GM23338 (cell line): ENCODE results near the gene MKRN2OS. TPM values are rescaled to one million over a fixed set of nuclear protein-coding genes. Genes with fewer than 3 reads are reported as not detected.

Source experiments
- ATAC-seq: fragments of 200-7000 bp; cut with Tn5 transposase; 3 replicates; pipeline ENCODE4 v1.9.1; 2020
- DNase-seq: peaks from one replicate; pipeline ENCODE4 v3.0.0-alpha.2; 2015; ENCODE audit warnings: low spot score
- H2AFZ ChIP-seq: fragments of 200-600 bp; sonication (generic); 2 replicates; pipeline ENCODE4 v1.8.0; 2016; ENCODE audit warnings: antibody characterized with exemption, mild to moderate bottlenecking, moderate library complexity
- H3F3A ChIP-seq: fragments of 200-600 bp; sonication (generic); replicated peaks from 2 replicates; pipeline ENCODE4 v1.8.0; 2017; ENCODE audit warnings: antibody characterized with exemption, mixed run types, low read depth
- H3K27ac ChIP-seq: fragments of 200-600 bp; sonication (generic); 2 replicates; pipeline ENCODE4 v1.6.1; 2016; ENCODE audit warnings: low read depth
- H3K27me3 ChIP-seq: fragments of 200-600 bp; sonication (generic); 2 replicates; pipeline ENCODE4 v1.8.0; 2016; ENCODE audit warnings: mild to moderate bottlenecking, mixed run types, moderate library complexity; ENCODE audit not compliant: insufficient read depth
- H3K36me3 ChIP-seq: fragments of 200-600 bp; sonication (generic); 2 replicates; pipeline ENCODE4 v1.8.0; 2016; ENCODE audit warnings: mild to moderate bottlenecking; ENCODE audit not compliant: insufficient read depth
- H3K4me1 ChIP-seq: fragments of 200-600 bp; sonication (generic); 2 replicates; pipeline ENCODE4 v1.8.0; 2016; ENCODE audit warnings: mild to moderate bottlenecking, moderate library complexity; ENCODE audit not compliant: insufficient read depth
- H3K4me2 ChIP-seq: fragments of 200-600 bp; sonication (generic); 2 replicates; pipeline ENCODE4 v1.7.1; 2017; ENCODE audit warnings: mixed run types
- H3K4me3 ChIP-seq: fragments of 200-600 bp; sonication (generic); 2 replicates; pipeline ENCODE4 v1.6.1; 2016; ENCODE audit warnings: mixed run types
- H3K79me2 ChIP-seq: fragments of 200-600 bp; sonication (generic); replicated peaks from 2 replicates; pipeline ENCODE4 v1.8.0; 2017; ENCODE audit warnings: mild to moderate bottlenecking; ENCODE audit not compliant: insufficient read depth
- H3K9me2 ChIP-seq: fragments of 200-600 bp; sonication (generic); 2 replicates; pipeline ENCODE4 v1.8.0; 2017; ENCODE audit not compliant: insufficient read depth
- H4K20me1 ChIP-seq: fragments of 200-600 bp; sonication (generic); replicated peaks from 2 replicates; pipeline ENCODE4 v1.8.0; 2017; ENCODE audit warnings: mild to moderate bottlenecking; ENCODE audit not compliant: insufficient read depth
- H3K27ac Mint-ChIP-seq: 2 replicates; pipeline ENCODE4 v1.8.0; 2020; ENCODE audit warnings: inconsistent platforms, mild to moderate bottlenecking, moderate library complexity, mixed read lengths
- H3K27me3 Mint-ChIP-seq: 3 replicates; pipeline ENCODE4 v1.8.0; 2022; ENCODE audit warnings: low read depth, mild to moderate bottlenecking, moderate library complexity, mixed read lengths, inconsistent platforms; ENCODE audit not compliant: insufficient read depth, poor library complexity
- H3K36me3 Mint-ChIP-seq: 3 replicates; pipeline ENCODE4 v1.8.0; 2021; ENCODE audit warnings: low read depth, mild to moderate bottlenecking, inconsistent platforms, moderate library complexity, mixed read lengths
- H3K4me1 Mint-ChIP-seq: 3 replicates; pipeline ENCODE4 v1.8.0; 2020; ENCODE audit warnings: mild to moderate bottlenecking, inconsistent platforms, mixed read lengths
- H3K4me3 Mint-ChIP-seq: 3 replicates; pipeline ENCODE4 v1.8.0; 2021; ENCODE audit warnings: moderate library complexity, mild to moderate bottlenecking, inconsistent platforms, mixed read lengths
- H3K9me3 Mint-ChIP-seq: 3 replicates; pipeline ENCODE4 v1.8.0; 2020; ENCODE audit warnings: moderate library complexity, mild to moderate bottlenecking, inconsistent platforms, mixed read lengths
- CREB1 ChIP-seq: fragments of 250-450 bp; sonication (Bioruptor Pico); IDR thresholded peaks from 2 replicates; pipeline ENCODE4 v1.5.0; 2020; ENCODE audit warnings: low read depth, mild to moderate bottlenecking, moderate library complexity
- CTCF ChIP-seq, 2 experiments: fragments of 200-600 bp in 1 of 2; sonication (generic) in 1 of 2; conservative IDR thresholded peaks; 2 replicates each; pipeline versions ENCODE4 v1.5.1 to v1.6.1; 2016 to 2017; ENCODE audit warnings: antibody characterized with exemption in 2 of 2, low read depth in 2 of 2, mild to moderate bottlenecking in 2 of 2, moderate library complexity in 1 of 2
- EZH2 ChIP-seq: fragments of 200-600 bp; sonication (generic); IDR thresholded peaks from one replicate; pipeline ENCODE4 v1.8.0; 2017; ENCODE audit warnings: antibody characterized with exemption, mild to moderate bottlenecking, low read depth; ENCODE audit not compliant: unreplicated experiment
- JUNB ChIP-seq: IDR thresholded peaks from one replicate; pipeline ENCODE4 v1.6.1; 2016; ENCODE audit warnings: antibody characterized with exemption; ENCODE audit not compliant: unreplicated experiment
- REST ChIP-seq: IDR thresholded peaks from one replicate; pipeline ENCODE4 v1.6.1; 2018; ENCODE audit warnings: antibody characterized with exemption; ENCODE audit not compliant: unreplicated experiment
- ZNF114 ChIP-seq: fragments of 250-450 bp; sonication (Bioruptor Pico); IDR thresholded peaks from 2 replicates; pipeline ENCODE4 v1.5.0; 2020; ENCODE audit warnings: mild to moderate bottlenecking, moderate library complexity
- ZNF331 ChIP-seq: fragments of 250-450 bp; sonication (Bioruptor Pico); IDR thresholded peaks from 2 replicates; pipeline ENCODE4 v1.5.0; 2020; ENCODE audit warnings: low read depth, mild to moderate bottlenecking, moderate library complexity
- polyA plus RNA-seq: library from polyadenylated mRNA; unstranded; fragments of >200 nt; fragmentation: Nextera tagmentation; extraction: Ambion mirVana; gene quantifications from 2 replicates; pipeline ENCODE4 v1.2.1, GENCODE V29; 2016
- total RNA-seq: library from RNA; depleted of rRNA; stranded (reverse); fragments of >200 nt; shearing (Covaris generic); gene quantifications from 2 replicates; pipeline ENCODE4 v1.2.3, GENCODE V29; 2014

Gene MKRN2OS
- total and polyA plus RNA-seq, 2 experiments from 2014 or later = 0.55 TPM; not detected in 1

GRCh38 chr3:12512534-12513118 is 32.7 kb downstream of the MKRN2OS start:
- Mint-ChIP-seq H3K4me3 (no peak overlapping the region), H3K27ac (no peak overlapping the region), H3K36me3 (peaks cover 19% of the 10 kb centered on the region; the same call in 2 of the 3 replicates), H3K9me3 (no peaks in the 10 kb centered on the region), H3K27me3 (no peaks in the 10 kb centered on the region), H3K4me1 (no peaks in the 10 kb centered on the region)
- Histone ChIP-seq H2AFZ (no peak overlapping the region), H3K79me2 (no peaks in the 10 kb centered on the region), H3K36me3 (no peaks in the 10 kb centered on the region; the same call in 1 of the 2 replicates), H3K27ac (no peak overlapping the region), H3K4me2 (no peak overlapping the region), H3F3A (no peaks in the 10 kb centered on the region), H3K9me2 (no peaks in the 10 kb centered on the region), H3K4me3 (no peak overlapping the region), H3K27me3 (no peaks in the 10 kb centered on the region), H3K4me1 (no peaks in the 10 kb centered on the region), H4K20me1 (peaks cover 12% of the 10 kb centered on the region; the same call in 1 of the 2 replicates)
- DNase-seq = no peak
- TF ChIP-seq ZNF114 (CRISPR knock-in tag) (no peak), CREB1 (CRISPR knock-in tag) (no peak)
- ATAC-seq = no peak

- Histone ChIP-seq H2AFZ (no peak overlapping the region), H4K20me1 (peaks cover 2% of the 10 kb centered on the region; the same call in 1 of the 2 replicates), H3K4me2 (no peak overlapping the region), H3K27ac (no peak overlapping the region), H3K4me1 (no peaks in the 10 kb centered on the region), H3K79me2 (no peaks in the 10 kb centered on the region), H3F3A (no peaks in the 10 kb centered on the region), H3K9me2 (no peaks in the 10 kb centered on the region), H3K36me3 (peaks cover 9% of the 10 kb centered on the region), H3K4me3 (no peak overlapping the region), H3K27me3 (no peaks in the 10 kb centered on the region)
- ATAC-seq (no peak), DNase-seq (no peak)
- Mint-ChIP-seq H3K4me1 (no peaks in the 10 kb centered on the region), H3K4me3 (no peak overlapping the region), H3K27ac (no peak overlapping the region), H3K9me3 (no peaks in the 10 kb centered on the region), H3K36me3 (peaks cover 36% of the 10 kb centered on the region), H3K27me3 (no peaks in the 10 kb centered on the region)
- TF ChIP-seq CREB1 (CRISPR knock-in tag) (no peak), ZNF114 (CRISPR knock-in tag) (no peak), JUNB (no peak), EZH2 (no peak), REST (no peak), ZNF331 (CRISPR knock-in tag) (no peak), CTCF (conservative IDR thresholded peaks at IDR 0.05; ENCODE audit: low read depth in 2 of 2) (no peak)
Measured at GRCh38 chr3:12509466-12509865, 35.8 kb downstream of the MKRN2OS start.
